GM23248 (cell line): ENCODE results near the gene ACAT2.

Experiments used
- EZH2 ChIP-seq: fragments of 200-600 bp; sonication (generic); IDR thresholded peaks from 2 replicates; pipeline ENCODE4 v1.6.1; 2018; ENCODE audit warnings: antibody characterized with exemption, mild to moderate bottlenecking; ENCODE audit not compliant: insufficient read depth, poor library complexity, severe bottlenecking
- EZH2phosphoT487 ChIP-seq: fragments of 200-600 bp; sonication (generic); IDR thresholded peaks from 2 replicates; pipeline ENCODE4 v1.6.1; 2018; ENCODE audit warnings: antibody characterized with exemption, moderate library complexity, mild to moderate bottlenecking, low read depth; ENCODE audit not compliant: insufficient read depth

DNA sequence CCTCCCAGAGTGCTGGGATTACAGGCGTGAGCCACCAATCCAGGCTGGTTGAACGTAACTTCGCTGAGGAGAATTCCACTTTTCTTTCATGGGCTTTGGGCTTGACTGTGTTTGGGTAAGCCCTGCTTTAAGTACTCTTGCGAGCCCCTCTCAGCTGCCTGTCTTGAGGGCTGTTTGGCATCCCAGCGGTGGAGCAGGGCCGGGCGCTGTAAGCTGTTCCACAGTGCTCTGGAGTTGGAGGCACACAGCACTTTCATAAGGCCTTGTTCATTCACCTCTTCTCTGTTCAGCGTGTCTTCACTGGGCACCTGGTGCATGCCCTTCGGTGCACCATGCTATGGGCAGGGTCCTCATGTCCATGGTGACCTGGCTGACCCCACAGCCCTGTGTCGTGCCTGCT is 59.9 kb downstream of the ACAT2 start:
- TF ChIP-seq EZH2phosphoT487 (no peak), EZH2 (no peak)
